IMR-90 (cell line): ENCODE results near the gene SLC1A5.
"Not testable (repeated sequence)": the region's sequence is repeated elsewhere in the genome, so short reads cannot be mapped to it uniquely, and the experiment has no call there.

Experiments
- CEBPB ChIP-seq: IDR thresholded peaks from 2 replicates; pipeline ENCODE4 v1.6.1; 2012; ENCODE audit warnings: low read depth, low read length, improper control_type of control experiment
- NFE2L2 ChIP-seq: fragments of 150-350 bp; IDR thresholded peaks from 2 replicates; pipeline ENCODE4 v1.6.1; 2016; ENCODE audit warnings: low read depth, mild to moderate bottlenecking, low read length

- TF ChIP-seq NFE2L2, CEBPB: not testable (repeated sequence)
Observed at GRCh38 chr19:46768746-46769145, 19.6 kb downstream of the SLC1A5 start.
